IPS-15b (cell line): Measurements from ENCODE around the gene KCNK3.

ENCODE experiments used
- H3K27me3 ChIP-seq: one replicate; pipeline ENCODE4 v1.6.1; 2013; ENCODE audit warnings: low read length; ENCODE audit not compliant: control insufficient read depth, insufficient read depth
- H3K36me3 ChIP-seq: one replicate; pipeline ENCODE4 v1.6.1; 2013; ENCODE audit warnings: low read length; ENCODE audit not compliant: control insufficient read depth, insufficient read depth
- H3K4me1 ChIP-seq: one replicate; pipeline ENCODE4 v1.6.1; 2013; ENCODE audit warnings: mild to moderate bottlenecking, low read length; ENCODE audit not compliant: control insufficient read depth, insufficient read depth
- H3K4me3 ChIP-seq: one replicate; pipeline ENCODE4 v1.5.1; 2013; ENCODE audit warnings: low read depth, low read length
- H3K9ac ChIP-seq: one replicate; pipeline ENCODE4 v1.6.1; 2013; ENCODE audit warnings: low read depth, mild to moderate bottlenecking, low read length
- H3K9me3 ChIP-seq: one replicate; pipeline ENCODE4 v1.6.1; 2013; ENCODE audit warnings: mild to moderate bottlenecking, low read length; ENCODE audit not compliant: control insufficient read depth, insufficient read depth

KCNK3 gene

GRCh38 chr2:26729311-26729710 lies 36.8 kb downstream of the KCNK3 start:
- Histone ChIP-seq H3K4me3 (no peak overlapping the region), H3K27me3 (no peaks in the 10 kb centered on the region), H3K9ac (no peak overlapping the region), H3K36me3 (no peaks in the 10 kb centered on the region), H3K4me1 (no peaks in the 10 kb centered on the region), H3K9me3 (no peaks in the 10 kb centered on the region)

GRCh38 chr2:26730549-26731344 lies 38.2 kb downstream of the KCNK3 start:
- H3K4me1 ChIP-seq: no peaks in the 10 kb centered on the region
- no peaks in the 10 kb centered on the region for H3K27me3 ChIP-seq
- no peaks in the 10 kb centered on the region for H3K36me3 ChIP-seq
- no peaks in the 10 kb centered on the region for H3K9me3 ChIP-seq
- no peak overlapping the region for H3K9ac ChIP-seq
- no peak overlapping the region for H3K4me3 ChIP-seq

- Histone ChIP-seq H3K4me1 (no peaks in the 10 kb centered on the region), H3K27me3 (no peaks in the 10 kb centered on the region), H3K9me3 (no peaks in the 10 kb centered on the region), H3K36me3 (no peaks in the 10 kb centered on the region), H3K9ac (no peak overlapping the region), H3K4me3 (no peak overlapping the region)
These were observed 39.2 kb downstream of the KCNK3 start for GRCh38 chr2:26731714-26732113.

GRCh38 chr2:26732446-26732845 lies 39.9 kb downstream of the KCNK3 start:
- no peak overlapping the region for H3K9ac ChIP-seq
- no peak overlapping the region for H3K4me3 ChIP-seq
- no peaks in the 10 kb centered on the region for H3K9me3 ChIP-seq
- H3K36me3 ChIP-seq: no peaks in the 10 kb centered on the region
- H3K4me1 ChIP-seq: no peaks in the 10 kb centered on the region
- no peaks in the 10 kb centered on the region for H3K27me3 ChIP-seq

- Histone ChIP-seq H3K4me3 (no peak overlapping the region), H3K9me3 (no peaks in the 10 kb centered on the region), H3K9ac (no peak overlapping the region), H3K27me3 (no peaks in the 10 kb centered on the region), H3K4me1 (no peaks in the 10 kb centered on the region), H3K36me3 (no peaks in the 10 kb centered on the region)
These were observed 40.9 kb downstream of the KCNK3 start for GRCh38 chr2:26733413-26733812.

GRCh38 chr2:26735097-26735496 lies 42.6 kb downstream of the KCNK3 start:
- Histone ChIP-seq H3K9ac (no peak overlapping the region), H3K4me1 (no peaks in the 10 kb centered on the region), H3K4me3 (no peak overlapping the region), H3K36me3 (no peaks in the 10 kb centered on the region), H3K9me3 (no peaks in the 10 kb centered on the region), H3K27me3 (no peaks in the 10 kb centered on the region)

- no peaks in the 10 kb centered on the region for H3K4me1 ChIP-seq
- H3K36me3 ChIP-seq: no peaks in the 10 kb centered on the region
- H3K9ac ChIP-seq: no peak overlapping the region
- no peak overlapping the region for H3K4me3 ChIP-seq
- H3K9me3 ChIP-seq: no peaks in the 10 kb centered on the region
- no peaks in the 10 kb centered on the region for H3K27me3 ChIP-seq
These were observed 43.5 kb downstream of the KCNK3 start for GRCh38 chr2:26735883-26736588.

- H3K9me3 ChIP-seq: no peaks in the 10 kb centered on the region
- H3K4me1 ChIP-seq: no peaks in the 10 kb centered on the region
- no peak overlapping the region for H3K9ac ChIP-seq
- H3K36me3 ChIP-seq: no peaks in the 10 kb centered on the region
- no peaks in the 10 kb centered on the region for H3K27me3 ChIP-seq
- H3K4me3 ChIP-seq: no peak overlapping the region
These were observed 44.7 kb downstream of the KCNK3 start for GRCh38 chr2:26737221-26737620.

- H3K36me3 ChIP-seq: no peaks in the 10 kb centered on the region
- H3K4me1 ChIP-seq: no peaks in the 10 kb centered on the region
- H3K4me3 ChIP-seq: no peak overlapping the region
- H3K9me3 ChIP-seq: no peaks in the 10 kb centered on the region
- no peak overlapping the region for H3K9ac ChIP-seq
- H3K27me3 ChIP-seq: no peaks in the 10 kb centered on the region
These were observed 46.0 kb downstream of the KCNK3 start for GRCh38 chr2:26738481-26738880.

GRCh38 chr2:26739514-26739913 lies 47.0 kb downstream of the KCNK3 start:
- Histone ChIP-seq H3K4me3 (no peak overlapping the region), H3K9me3 (no peaks in the 10 kb centered on the region), H3K36me3 (no peaks in the 10 kb centered on the region), H3K27me3 (no peaks in the 10 kb centered on the region), H3K4me1 (no peaks in the 10 kb centered on the region), H3K9ac (no peak overlapping the region)

- Histone ChIP-seq H3K4me1 (no peaks in the 10 kb centered on the region), H3K36me3 (no peaks in the 10 kb centered on the region), H3K4me3 (no peak overlapping the region), H3K27me3 (no peaks in the 10 kb centered on the region), H3K9me3 (no peaks in the 10 kb centered on the region), H3K9ac (no peak overlapping the region)
These were observed 47.8 kb downstream of the KCNK3 start for GRCh38 chr2:26740346-26740745.

GRCh38 chr2:26740890-26741302 lies 48.4 kb downstream of the KCNK3 start:
- Histone ChIP-seq H3K9me3 (no peaks in the 10 kb centered on the region), H3K27me3 (no peaks in the 10 kb centered on the region), H3K4me1 (no peaks in the 10 kb centered on the region), H3K36me3 (no peaks in the 10 kb centered on the region), H3K9ac (no peak overlapping the region), H3K4me3 (no peak overlapping the region)
